Mucosa of descending colon (tissue), 3 donors: ENCODE results near the gene NRL. TPM values are rescaled to one million over a fixed set of nuclear protein-coding genes. Genes with fewer than 3 reads are reported as not detected.

Experiments
- ATAC-seq: fragments of 200-7000 bp; cut with Tn5 transposase; one replicate; pipeline ENCODE4 v1.9.1; 2020; ENCODE audit warnings: mild to moderate bottlenecking, moderate library complexity
- DNase-seq, 3 donors: peaks; one replicate each; pipeline ENCODE4 v3.0.0-alpha.2; 2020
- H3K36me3 ChIP-seq: fragments of 200-600 bp; one replicate; pipeline ENCODE4 v1.8.0; 2021; ENCODE audit warnings: low read depth, mild to moderate bottlenecking
- H3K4me1 ChIP-seq: fragments of 200-600 bp; one replicate; pipeline ENCODE4 v1.8.0; 2021; ENCODE audit warnings: low read depth, mild to moderate bottlenecking
- H3K4me3 ChIP-seq: fragments of 200-600 bp; one replicate; pipeline ENCODE4 v1.8.0; 2021; ENCODE audit warnings: mild to moderate bottlenecking
- H3K9me3 ChIP-seq: fragments of 200-600 bp; one replicate; pipeline ENCODE4 v1.8.0; 2021; ENCODE audit warnings: mild to moderate bottlenecking
- intact Hi-C, 2 donors: fragments of 100-400 bp; cut with DNase I in 1 of 2; cut with micrococcal nuclease in 1 of 2; formaldehyde crosslinking; loops; one replicate each; pipeline versions ENCODE4 v1.11.0 to v1.11.1; 2022; cut with DNase I, micrococcal nuclease
- total RNA-seq, 3 donors: library from RNA; stranded (reverse); fragmentation: NEBNext Ultra II Directional in 2 of 3; extraction: Animal tissue kit (Norgen Biotek cat#: 25700) in 2 of 3; gene quantifications; one replicate each; pipeline versions ENCODE4 v1.2.1 to v1.2.4, GENCODE V29; 2021 to 2023
- TF ChIP-seq, protein P1 (sequence below): fragments of 200-600 bp; IDR thresholded peaks from one replicate; pipeline ENCODE4 v1.8.0; 2022; ENCODE audit warnings: antibody characterized with exemption, mild to moderate bottlenecking
- donor health status: DM: no; HTN: no; CAD: no; lungs with moderate emphysema.
- donor health status: DM: no; HTN: no; CAD: no.
- donor health status: DM: no; HTN: yes; CAD: no.

Gene NRL
- total RNA-seq, 3 donors from 2014 or later, result 2.3 to 4.5 (median 2.8) TPM

DNA sequence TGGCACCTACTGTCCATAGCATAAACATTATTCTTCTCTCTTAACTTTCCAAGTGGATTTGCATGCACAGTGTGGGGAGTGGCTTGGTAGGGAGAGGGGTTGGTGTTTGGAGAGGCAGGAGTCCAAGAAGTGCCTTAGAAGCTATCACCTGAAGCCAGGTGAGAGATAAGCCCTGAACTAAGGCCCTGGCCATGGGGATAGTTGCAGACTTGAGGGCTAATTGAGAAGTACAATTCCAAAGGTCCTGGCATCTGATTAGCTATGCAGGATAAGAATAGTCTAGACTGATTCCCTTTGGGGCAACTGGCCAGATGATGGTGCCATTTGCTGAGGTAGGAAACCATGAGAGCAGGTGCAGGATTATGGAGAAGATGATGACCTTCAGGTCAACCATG is 22.6 kb downstream of the NRL start:
- ATAC-seq (peak; percentile 2), DNase-seq (peak in 1 of 3 donors; percentile 51)
- peaks cover 31% of the 10 kb centered on the region for H3K4me1 ChIP-seq
- no peaks in the 10 kb centered on the region for H3K36me3 ChIP-seq
- no peak overlapping the region for H3K4me3 ChIP-seq
- H3K9me3 ChIP-seq, result no peaks in the 10 kb centered on the region
- TF ChIP-seq, protein P1, sequence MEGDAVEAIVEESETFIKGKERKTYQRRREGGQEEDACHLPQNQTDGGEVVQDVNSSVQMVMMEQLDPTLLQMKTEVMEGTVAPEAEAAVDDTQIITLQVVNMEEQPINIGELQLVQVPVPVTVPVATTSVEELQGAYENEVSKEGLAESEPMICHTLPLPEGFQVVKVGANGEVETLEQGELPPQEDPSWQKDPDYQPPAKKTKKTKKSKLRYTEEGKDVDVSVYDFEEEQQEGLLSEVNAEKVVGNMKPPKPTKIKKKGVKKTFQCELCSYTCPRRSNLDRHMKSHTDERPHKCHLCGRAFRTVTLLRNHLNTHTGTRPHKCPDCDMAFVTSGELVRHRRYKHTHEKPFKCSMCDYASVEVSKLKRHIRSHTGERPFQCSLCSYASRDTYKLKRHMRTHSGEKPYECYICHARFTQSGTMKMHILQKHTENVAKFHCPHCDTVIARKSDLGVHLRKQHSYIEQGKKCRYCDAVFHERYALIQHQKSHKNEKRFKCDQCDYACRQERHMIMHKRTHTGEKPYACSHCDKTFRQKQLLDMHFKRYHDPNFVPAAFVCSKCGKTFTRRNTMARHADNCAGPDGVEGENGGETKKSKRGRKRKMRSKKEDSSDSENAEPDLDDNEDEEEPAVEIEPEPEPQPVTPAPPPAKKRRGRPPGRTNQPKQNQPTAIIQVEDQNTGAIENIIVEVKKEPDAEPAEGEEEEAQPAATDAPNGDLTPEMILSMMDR, result no peak
- intact Hi-C loops, result no loop called here

DNA sequence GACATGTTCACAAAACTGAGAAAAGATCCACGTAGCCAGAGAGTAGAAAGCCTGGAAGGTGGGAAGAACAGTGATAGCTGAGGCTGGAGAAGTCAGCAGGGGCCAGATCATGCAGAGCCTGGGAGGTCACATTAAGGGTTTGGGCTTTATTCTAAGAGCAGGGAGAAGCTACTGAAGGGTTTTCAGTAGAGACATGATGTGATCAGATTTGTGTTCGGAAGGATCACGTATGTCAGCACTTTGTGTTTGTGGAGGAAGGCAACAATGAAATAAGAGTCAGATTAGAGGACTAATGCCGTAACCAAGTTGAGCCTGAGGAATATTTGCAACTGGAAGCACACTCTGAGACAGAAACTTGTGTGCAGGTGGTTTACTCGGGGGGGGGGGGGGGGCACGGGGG is 24.9 kb downstream of the NRL start:
- intact Hi-C loops, result loop anchor here in 1 of 2 donors (1.0 kb wide), 1 partner anchor 32 kb away; no protein-coding TSS in a partner anchor
- Histone ChIP-seq H3K4me3 (no peak overlapping the region), H3K36me3 (no peaks in the 10 kb centered on the region), H3K9me3 (no peaks in the 10 kb centered on the region), H3K4me1 (peaks cover 18% of the 10 kb centered on the region)
- DNase-seq (no peak), ATAC-seq (no peak)
- TF ChIP-seq, protein P1, result no peak

- Histone ChIP-seq H3K4me3 (no peak overlapping the region), H3K36me3 (no peaks in the 10 kb centered on the region), H3K4me1 (peaks cover 12% of the 10 kb centered on the region), H3K9me3 (no peaks in the 10 kb centered on the region)
- DNase-seq (no peak), ATAC-seq (no peak)
- TF ChIP-seq, protein P1, result no peak
- intact Hi-C loops, result no loop called here
Measured at GRCh38 chr14:24088095-24088494, 26.7 kb downstream of the NRL start.

DNA sequence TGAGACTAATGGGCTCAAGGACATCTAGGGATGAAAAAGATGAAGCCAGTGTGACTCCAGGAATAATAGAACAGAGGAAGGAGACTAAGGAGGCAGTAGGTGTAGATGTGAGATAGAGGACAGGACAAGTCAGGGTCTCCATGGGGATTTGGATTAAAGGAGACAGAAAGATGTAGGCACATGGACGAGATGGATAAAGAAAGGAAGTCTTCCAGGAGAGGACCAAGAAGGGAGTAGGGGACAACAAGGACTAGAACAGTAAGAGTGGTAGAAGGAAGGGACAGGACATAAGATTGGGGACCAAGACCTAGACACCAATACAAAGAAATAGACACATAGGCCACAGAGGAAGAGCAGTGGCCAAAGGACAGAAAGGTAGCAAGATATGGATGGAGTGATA is 27.7 kb downstream of the NRL start:
- ATAC-seq (no peak), DNase-seq (no peak)
- TF ChIP-seq, protein P1, result no peak
- H3K4me1 ChIP-seq, result peaks cover 5% of the 10 kb centered on the region
- no peaks in the 10 kb centered on the region for H3K9me3 ChIP-seq
- H3K36me3 ChIP-seq, result no peaks in the 10 kb centered on the region
- no peak overlapping the region for H3K4me3 ChIP-seq
- intact Hi-C loops, result no loop called here

DNA sequence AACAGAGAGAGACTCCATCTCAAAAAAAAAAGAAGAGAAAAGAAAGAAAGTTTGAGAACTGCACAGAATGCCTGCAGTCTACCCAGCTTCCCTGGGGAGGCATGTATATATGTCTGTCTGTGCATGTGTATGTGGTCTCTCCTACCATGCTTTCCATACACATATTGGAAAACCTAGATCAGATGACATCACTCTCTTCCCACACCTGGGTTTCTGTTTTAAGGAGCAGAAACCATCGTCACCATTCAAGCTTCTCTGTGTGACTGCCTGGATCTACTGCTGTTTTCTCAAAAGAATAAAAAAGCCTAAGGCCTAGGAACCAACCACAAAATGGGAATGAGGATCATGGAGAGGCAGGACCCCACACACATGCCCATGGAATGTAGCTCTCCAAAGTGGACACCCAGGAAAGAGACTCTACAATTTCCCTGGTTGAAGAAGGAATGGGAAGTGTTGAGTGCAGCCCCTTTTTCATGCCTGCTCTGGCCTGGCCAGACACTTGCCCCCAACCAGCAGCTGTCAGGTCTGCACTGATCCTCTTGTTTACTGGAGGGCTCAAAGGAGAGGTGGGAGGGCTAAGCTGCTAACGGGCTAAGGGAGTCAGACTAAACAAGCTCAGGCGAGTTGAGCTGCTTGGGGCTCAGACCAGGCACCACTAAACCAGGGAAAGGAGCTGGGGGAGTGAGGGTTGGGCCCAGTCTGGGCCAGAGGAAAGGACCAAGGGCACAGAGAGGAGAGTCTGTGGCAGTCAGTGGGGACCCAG is 28.4 kb downstream of the NRL start:
- Histone ChIP-seq H3K36me3 (no peaks in the 10 kb centered on the region), H3K4me3 (no peak overlapping the region), H3K9me3 (no peaks in the 10 kb centered on the region), H3K4me1 (peaks cover 8% of the 10 kb centered on the region)
- DNase-seq (no peak), ATAC-seq (no peak)
- intact Hi-C loops, result no loop called here
- TF ChIP-seq, protein P1, result no peak
